H1 (cell line): ENCODE measurements around the gene CDK3. TPM values are rescaled to one million over a fixed set of nuclear protein-coding genes. Genes with fewer than 3 reads are reported as not detected.
"Not testable (repeated sequence)": the region's sequence is repeated elsewhere in the genome, so short reads cannot be mapped to it uniquely, and the experiment has no call there.

ENCODE experiments used
- CTCF ChIA-PET: fragments of 300-600 bp; sonication (Branson Sonifier 250); formaldehyde crosslinking; loops from one replicate; lab custom pipeline; 2021; ENCODE audit not compliant: partially characterized antibody; lab: Charles Lee
- POLR2A ChIA-PET: fragments of 300-600 bp; sonication (Branson Sonifier 250); formaldehyde crosslinking; loops from one replicate; lab custom pipeline; 2021; ENCODE audit warnings: inconsistent platforms; ENCODE audit not compliant: partially characterized antibody; lab: Charles Lee
- DNase-seq, 2 experiments: peaks; one replicate each; pipeline versions ENCODE4 v3.0.0 to v3.0.0-alpha.2; 2010 to 2022; ENCODE audit warnings: low spot score in 2 of 2, low read depth in 1 of 2, mixed read lengths in 1 of 2
- FAIRE-seq: peaks from 2 replicates; lab custom pipeline; 2011; peaks lifted over from hg19 to GRCh38; lab: Jason Lieb, UNC
- H2AFZ ChIP-seq: 2 replicates; pipeline ENCODE4 v1.8.1; 2012; ENCODE audit warnings: low read length, inconsistent platforms
- H2AK5ac ChIP-seq: 2 replicates; pipeline ENCODE4 v1.6.1; 2013; ENCODE audit warnings: low read depth, low read length
- H2BK120ac ChIP-seq: replicated peaks from 2 replicates; pipeline ENCODE3; 2013; ENCODE audit warnings: low read depth, low read length, inconsistent platforms
- H2BK12ac ChIP-seq: 2 replicates; pipeline ENCODE4 v1.6.1; 2013; ENCODE audit warnings: low read depth, low read length
- H2BK15ac ChIP-seq: 2 replicates; pipeline ENCODE4 v1.6.1; 2013; ENCODE audit warnings: low read length
- H2BK20ac ChIP-seq: 2 replicates; pipeline ENCODE4 v1.6.1; 2013; ENCODE audit warnings: low read length
- H2BK5ac ChIP-seq: 2 replicates; pipeline ENCODE4 v1.6.1; 2013; ENCODE audit warnings: low read depth, low read length
- H3K14ac ChIP-seq: 2 replicates; pipeline ENCODE4 v1.6.1; 2013; ENCODE audit warnings: inconsistent platforms; ENCODE audit not compliant: insufficient read length
- H3K18ac ChIP-seq: 2 replicates; pipeline ENCODE4 v1.6.1; 2013; ENCODE audit warnings: low read length; ENCODE audit errors: extremely low read depth
- H3K23ac ChIP-seq: 2 replicates; pipeline ENCODE4 v1.6.1; 2013; ENCODE audit warnings: inconsistent platforms; ENCODE audit not compliant: insufficient read length
- H3K23me2 ChIP-seq: 2 replicates; pipeline ENCODE4 v1.6.1; 2013; ENCODE audit warnings: low read depth, low read length
- H3K27ac ChIP-seq: 2 replicates; pipeline ENCODE4 v1.6.1; 2011; ENCODE audit warnings: low read depth, low read length, inconsistent platforms
- H3K27me3 ChIP-seq, 4 experiments: replicated peaks in 1 of 4; 1 replicate in 1 of 4; 2 replicates in 3 of 4; pipeline versions ENCODE4 v1.6.1 to v1.8.1; 2011 to 2013; ENCODE audit warnings: low read length in 3 of 4, mild to moderate bottlenecking in 3 of 4, inconsistent platforms in 2 of 4, mixed read lengths in 2 of 4, moderate library complexity in 1 of 4; ENCODE audit not compliant: control insufficient read depth in 3 of 4, insufficient read depth in 3 of 4; ENCODE audit errors: extremely low read depth in 1 of 4
- H3K36me3 ChIP-seq, 4 experiments: 2 replicates each; pipeline versions ENCODE4 v1.6.1 to v1.8.1; 2011 to 2013; ENCODE audit warnings: mild to moderate bottlenecking in 4 of 4, low read length in 3 of 4, moderate library complexity in 2 of 4, control low read depth in 1 of 4, inconsistent platforms in 1 of 4; ENCODE audit not compliant: insufficient read depth in 4 of 4, control insufficient read depth in 2 of 4
- H3K4ac ChIP-seq: replicated peaks from 2 replicates; pipeline ENCODE3; 2013; ENCODE audit warnings: low read length, low read depth, mixed read lengths, inconsistent platforms; ENCODE audit not compliant: insufficient read length
- H3K4me1 ChIP-seq, 4 experiments: replicated peaks in 1 of 4; 1 replicate in 1 of 4; 2 replicates in 3 of 4; pipeline versions ENCODE4 v1.6.1 to v1.8.1; 2011 to 2013; ENCODE audit warnings: low read length in 3 of 4, inconsistent platforms in 2 of 4, mixed read lengths in 1 of 4; ENCODE audit not compliant: insufficient read depth in 4 of 4, control insufficient read depth in 3 of 4
- H3K4me2 ChIP-seq, 2 experiments: 2 replicates each; pipeline versions ENCODE4 v1.6.1 to v1.8.1; 2011 to 2013; ENCODE audit warnings: low read depth in 2 of 2, low read length in 2 of 2, control low read depth in 1 of 2, inconsistent platforms in 1 of 2, mild to moderate bottlenecking in 1 of 2; ENCODE audit not compliant: insufficient read depth in 1 of 2
- H3K4me3 ChIP-seq, 4 experiments: fragments of 200-600, 300-600 bp in 1 of 4; sonication (generic), shearing (Covaris generic), sonication (Bioruptor Twin) in 1 of 4; 2 replicates each; pipeline versions ENCODE4 v1.5.1 to v1.8.1; 2011 to 2016; ENCODE audit warnings: low read length in 4 of 4, low read depth in 3 of 4, control low read depth in 2 of 4, inconsistent platforms in 2 of 4, mild to moderate bottlenecking in 2 of 4, mixed read lengths in 1 of 4, moderate library complexity in 1 of 4; ENCODE audit not compliant: insufficient read depth in 2 of 4; ENCODE audit errors: extremely low read depth in 1 of 4
- H3K56ac ChIP-seq: replicated peaks from 2 replicates; pipeline ENCODE3; 2013; ENCODE audit warnings: low read depth, mild to moderate bottlenecking, mixed read lengths, low read length, inconsistent platforms; ENCODE audit not compliant: insufficient read length
- H3K79me1 ChIP-seq: 2 replicates; pipeline ENCODE4 v1.6.1; 2013; ENCODE audit warnings: low read depth, low read length, control low read depth
- H3K79me2 ChIP-seq, 2 experiments: 2 replicates each; pipeline versions ENCODE4 v1.6.1 to v1.8.1; 2012 to 2013; ENCODE audit warnings: low read length in 2 of 2, mild to moderate bottlenecking in 2 of 2, inconsistent platforms in 1 of 2; ENCODE audit not compliant: insufficient read depth in 2 of 2, control insufficient read depth in 1 of 2
- H3K9ac ChIP-seq, 4 experiments: replicated peaks in 1 of 4; 1 replicate in 1 of 4; 2 replicates in 3 of 4; pipeline versions ENCODE4 v1.6.1 to v1.8.1; 2011 to 2013; ENCODE audit warnings: low read depth in 3 of 4, low read length in 3 of 4, control low read depth in 2 of 4, mild to moderate bottlenecking in 2 of 4, moderate library complexity in 2 of 4, inconsistent platforms in 1 of 4; ENCODE audit errors: extremely low read depth in 1 of 4
- H3K9me3 ChIP-seq, 2 experiments: 2 replicates each; pipeline versions ENCODE4 v1.6.1 to v1.8.1; 2012 to 2013; ENCODE audit warnings: mild to moderate bottlenecking in 2 of 2, moderate library complexity in 2 of 2, control low read depth in 1 of 2, inconsistent platforms in 1 of 2, low read depth in 1 of 2, low read length in 1 of 2, mixed read lengths in 1 of 2; ENCODE audit not compliant: insufficient read depth in 2 of 2
- H4K20me1 ChIP-seq, 2 experiments: replicated peaks in 1 of 2; 2 replicates each; pipeline versions ENCODE3 to v1.8.1; 2011 to 2013; ENCODE audit warnings: inconsistent platforms in 2 of 2, low read length in 2 of 2, mild to moderate bottlenecking in 1 of 2; ENCODE audit not compliant: insufficient read depth in 2 of 2, control insufficient read depth in 1 of 2
- H4K5ac ChIP-seq: 2 replicates; pipeline ENCODE4 v1.6.1; 2013; ENCODE audit warnings: low read length, low read depth, mixed read lengths, inconsistent platforms; ENCODE audit not compliant: insufficient read length
- H4K8ac ChIP-seq: 2 replicates; pipeline ENCODE4 v1.8.0; 2013; ENCODE audit warnings: mild to moderate bottlenecking, moderate library complexity, low read length, inconsistent platforms; ENCODE audit not compliant: insufficient read depth; ENCODE audit errors: extremely low read depth
- H4K91ac ChIP-seq: replicated peaks from 2 replicates; pipeline ENCODE3; 2013; ENCODE audit warnings: low read length, mixed read lengths, inconsistent platforms; ENCODE audit not compliant: insufficient read length
- WGBS, 2 experiments: shearing (Covaris generic) in 1 of 2; methylation state at CpG; one replicate each; pipeline versions ENCODE4 v1.1.6 to v1.1.7; 2013 to 2015; ENCODE audit warnings: low lambda C conversion rate in 2 of 2, mixed read lengths in 2 of 2, inconsistent platforms in 1 of 2, low coverage in 1 of 2, missing lambda C conversion rate in 1 of 2; ENCODE audit not compliant: insufficient replicate concordance in 2 of 2, insufficient coverage in 1 of 2, insufficient read length in 1 of 2; ENCODE audit errors: extremely low coverage in 1 of 2, missing lambda C conversion rate in 1 of 2; 5-methylcytosine and 5-hydroxymethylcytosine counted together
- polyA plus RNA-seq, 7 experiments: library from polyadenylated mRNA; depleted of rRNA in 3 of 7; stranded (reverse) in 5 of 7; unstranded in 2 of 7; fragments of >200 nt in 5 of 7; fragments of 200-250 nt in 2 of 7; gene quantifications; 1 replicate in 5 of 7; 2 replicates in 1 of 7; 4 replicates in 1 of 7; pipeline versions ENCODE4 v1.2.1 to v1.2.3, GENCODE V29; 2011 to 2013; ENCODE audit warnings: missing spikeins in 2 of 7, mixed read lengths in 2 of 7
- total RNA-seq: library from RNA; stranded (reverse); fragmentation: NEBNext Ultra II Directional; extraction: Animal tissue kit (Norgen Biotek cat#: 25700); gene quantifications from 2 replicates; pipeline ENCODE4 v1.2.1, GENCODE V29; 2021

Gene CDK3
- total and polyA plus RNA-seq, 2 of the 8 experiments (the other 6 are each of a cell fraction or from before 2014, with no cell fraction given): 10.0 to 14.6 TPM

DNA sequence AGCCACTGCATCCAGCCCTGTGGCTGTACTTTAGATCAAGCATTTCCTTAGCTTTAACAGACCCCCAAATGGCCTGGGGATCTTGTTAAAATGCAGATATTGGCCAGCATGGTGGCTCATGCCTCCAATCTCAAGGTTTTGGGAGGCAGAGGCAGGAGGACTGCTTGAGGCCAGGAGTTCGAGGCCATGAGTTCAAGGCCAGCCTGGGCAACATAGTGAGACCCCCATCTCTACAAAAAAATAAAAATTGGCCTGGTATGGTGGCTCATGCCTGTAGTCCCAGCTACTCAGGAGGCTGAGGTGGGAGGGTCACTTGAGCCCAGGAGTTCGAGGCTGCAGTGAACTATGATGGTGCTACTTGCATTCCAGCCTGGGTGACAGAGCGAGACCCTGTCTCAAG, 42.2 kb downstream of the CDK3 start:
- H3K79me1 ChIP-seq, H3K4ac ChIP-seq, H4K91ac ChIP-seq, H2BK20ac ChIP-seq, H2BK5ac ChIP-seq, H2AFZ ChIP-seq, H3K79me2 ChIP-seq, H3K4me2 ChIP-seq, H2BK15ac ChIP-seq, H3K9me3 ChIP-seq, H3K23me2 ChIP-seq, H3K56ac ChIP-seq, H3K27me3 ChIP-seq, H4K20me1 ChIP-seq, H3K14ac ChIP-seq, H4K8ac ChIP-seq, DNase-seq, H3K4me3 ChIP-seq, H3K27ac ChIP-seq, FAIRE-seq, H4K5ac ChIP-seq, H3K9ac ChIP-seq, H2BK120ac ChIP-seq, H3K23ac ChIP-seq, H2BK12ac ChIP-seq, H3K18ac ChIP-seq, H2AK5ac ChIP-seq: not testable (repeated sequence)
- ChIA-PET POLR2A (interaction anchor here (0.6 to 1.0 kb wide), 2 partner anchors 30 to 64 kb away, joined by 3 read pairs; partner anchors contain the start of genes ACOX1 and TEN1), CTCF (interaction anchor here (0.6 to 2.3 kb wide), 4 partner anchors 10 to 42 kb away, joined by 3 to 11 read pairs (median 4); no protein-coding TSS in a partner anchor)
- Histone ChIP-seq H3K36me3 (peaks cover 40 to 87% (median 68%) of the 10 kb centered on the region in 4 experiments), H3K4me1 (peaks cover 0 to 12% (median 2%) of the 10 kb centered on the region in 4 experiments; a peak in 3 of 7 replicates)
- WGBS, 2 experiments: 91% methylated on average over 3 of the region's 3 CpGs; no CpG with 5 or more reads in 1 of the 2 experiments

DNA sequence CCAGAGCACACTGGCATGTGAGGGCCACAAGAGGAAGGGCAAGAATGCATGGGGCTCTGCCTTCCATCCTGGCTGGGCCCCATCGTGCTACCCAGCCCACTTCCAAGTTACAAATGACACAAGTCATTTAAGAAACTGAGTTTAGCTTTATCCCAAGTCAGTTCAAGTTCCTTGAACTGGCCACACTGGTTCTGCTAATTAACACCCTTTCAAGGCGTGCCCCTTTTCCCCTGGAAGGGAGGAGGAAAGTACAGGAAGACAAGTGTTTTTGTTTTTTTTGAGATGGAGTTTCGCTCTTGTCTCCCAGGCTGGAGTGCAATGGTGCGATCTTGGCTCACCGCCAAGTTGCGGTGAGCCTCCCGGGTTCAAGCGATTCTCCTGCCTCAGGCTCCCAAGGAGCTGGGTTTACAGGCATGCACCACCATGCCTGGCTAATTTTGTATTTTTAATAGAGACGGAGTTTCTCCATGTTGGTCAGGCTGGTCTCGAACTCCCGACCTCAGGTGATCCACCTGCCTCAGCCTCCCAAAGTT, 43.9 kb downstream of the CDK3 start:
- H2AFZ ChIP-seq, FAIRE-seq, H3K56ac ChIP-seq, H2BK12ac ChIP-seq, H4K5ac ChIP-seq, H3K4me2 ChIP-seq, H2BK120ac ChIP-seq, H4K91ac ChIP-seq, DNase-seq, H2BK20ac ChIP-seq, H3K9me3 ChIP-seq, H3K9ac ChIP-seq, H3K27ac ChIP-seq, H3K4ac ChIP-seq, H3K79me2 ChIP-seq, H3K27me3 ChIP-seq, H3K23ac ChIP-seq, POLR2A ChIA-PET, H3K14ac ChIP-seq, H3K18ac ChIP-seq, H2BK5ac ChIP-seq, H3K23me2 ChIP-seq, H2AK5ac ChIP-seq, H4K8ac ChIP-seq, CTCF ChIA-PET, H3K79me1 ChIP-seq, H4K20me1 ChIP-seq, H2BK15ac ChIP-seq, H3K4me3 ChIP-seq: not testable (repeated sequence)
- peaks cover 0 to 12% (median 3%) of the 10 kb centered on the region in 4 experiments; a peak in 4 of 7 replicates for H3K4me1 ChIP-seq
- WGBS, 2 experiments: 97% methylated on average over 11 of the region's 11 CpGs; no CpG with 5 or more reads in 1 of the 2 experiments
- peaks cover 39 to 92% (median 75%) of the 10 kb centered on the region in 4 experiments for H3K36me3 ChIP-seq
